Fibroblast of lung (primary cell): ENCODE results near the gene PRDM16. TPM values are rescaled to one million over a fixed set of nuclear protein-coding genes. Genes with fewer than 3 reads are reported as not detected.

Source experiments
- DNase-seq, 2 donors: peaks; one replicate each; pipeline versions ENCODE4 v3.0.0 to v3.0.0-alpha.2; 2010; ENCODE audit warnings: low read depth in 2 of 2
- H2AFZ ChIP-seq: 2 replicates; pipeline ENCODE4 v1.5.1; 2012; ENCODE audit warnings: low read length, control low read depth, inconsistent platforms
- H3K27ac ChIP-seq: 2 replicates; pipeline ENCODE4 v1.5.1; 2011; ENCODE audit warnings: low read length, control low read depth; ENCODE audit not compliant: insufficient read depth
- H3K27me3 ChIP-seq: 2 replicates; pipeline ENCODE4 v1.5.1; 2011; ENCODE audit warnings: mild to moderate bottlenecking, low read length; ENCODE audit not compliant: control insufficient read depth, insufficient read depth
- H3K36me3 ChIP-seq: 2 replicates; pipeline ENCODE4 v1.5.1; 2011; ENCODE audit warnings: low read length; ENCODE audit not compliant: control insufficient read depth, insufficient read depth
- H3K4me1 ChIP-seq: 2 replicates; pipeline ENCODE4 v1.5.1; 2011; ENCODE audit warnings: low read length; ENCODE audit not compliant: control insufficient read depth, insufficient read depth; ENCODE audit errors: extremely low read depth
- H3K4me2 ChIP-seq: 2 replicates; pipeline ENCODE4 v1.5.1; 2011; ENCODE audit warnings: low read length, control low read depth; ENCODE audit not compliant: insufficient read depth; ENCODE audit errors: extremely low read depth
- H3K4me3 ChIP-seq, 4 experiments: fragments of 200-600 bp in 1 of 4; sonication (generic) in 1 of 4; replicated peaks in 1 of 4; 2 replicates each; pipeline ENCODE4 v1.5.1; 2011 to 2016; ENCODE audit warnings: low read length in 4 of 4, low read depth in 3 of 4, mild to moderate bottlenecking in 3 of 4, control low read depth in 2 of 4, inconsistent platforms in 1 of 4, mixed read lengths in 1 of 4; ENCODE audit not compliant: insufficient read depth in 1 of 4; ENCODE audit errors: control extremely low read depth in 1 of 4
- H3K79me2 ChIP-seq: 2 replicates; pipeline ENCODE4 v1.5.1; 2012; ENCODE audit warnings: mild to moderate bottlenecking, low read length, inconsistent platforms; ENCODE audit not compliant: control insufficient read depth, insufficient read depth
- H3K9ac ChIP-seq: 2 replicates; pipeline ENCODE4 v1.5.1; 2011; ENCODE audit warnings: mild to moderate bottlenecking, low read length, control low read depth; ENCODE audit not compliant: insufficient read depth
- H3K9me3 ChIP-seq: 2 replicates; pipeline ENCODE4 v1.5.1; 2012; ENCODE audit warnings: low read depth, low read length; ENCODE audit not compliant: control insufficient read depth, insufficient read depth
- H4K20me1 ChIP-seq: 2 replicates; pipeline ENCODE4 v1.5.1; 2011; ENCODE audit warnings: low read length; ENCODE audit not compliant: control insufficient read depth, insufficient read depth; ENCODE audit errors: extremely low read depth
- CTCF ChIP-seq, 2 donors: IDR thresholded peaks in 1 of 2; conservative IDR thresholded peaks in 1 of 2; 1 replicate in 1 of 2; 2 replicates in 1 of 2; pipeline ENCODE4 v1.5.1; 2011 to 2012; ENCODE audit warnings: low read length in 2 of 2, control low read depth in 1 of 2, inconsistent platforms in 1 of 2, low read depth in 1 of 2, mild to moderate bottlenecking in 1 of 2
- EZH2 ChIP-seq: IDR thresholded peaks from 2 replicates; pipeline ENCODE4 v1.5.1; 2012; ENCODE audit warnings: low read length, control low read depth, mild to moderate bottlenecking; ENCODE audit errors: missing control alignments
- polyA plus RNA-seq, 2 donors: library from polyadenylated mRNA; depleted of rRNA in 1 of 2; stranded (reverse) in 1 of 2; unstranded in 1 of 2; fragments of >200 nt; gene quantifications; 2 replicates each; pipeline ENCODE4 v1.2.1, GENCODE V29; 2011 to 2012; ENCODE audit warnings: missing spikeins in 1 of 2
- total RNA-seq: library from RNA; depleted of rRNA; stranded (reverse); fragments of >200 nt; gene quantifications from 2 replicates; pipeline ENCODE4 v1.2.1, GENCODE V29; 2014

The PRDM16 gene
- total and polyA plus RNA-seq, 2 donors (not counting 1 experiment from before 2014, with no cell fraction given): 0.30 to 1.8 TPM

DNA sequence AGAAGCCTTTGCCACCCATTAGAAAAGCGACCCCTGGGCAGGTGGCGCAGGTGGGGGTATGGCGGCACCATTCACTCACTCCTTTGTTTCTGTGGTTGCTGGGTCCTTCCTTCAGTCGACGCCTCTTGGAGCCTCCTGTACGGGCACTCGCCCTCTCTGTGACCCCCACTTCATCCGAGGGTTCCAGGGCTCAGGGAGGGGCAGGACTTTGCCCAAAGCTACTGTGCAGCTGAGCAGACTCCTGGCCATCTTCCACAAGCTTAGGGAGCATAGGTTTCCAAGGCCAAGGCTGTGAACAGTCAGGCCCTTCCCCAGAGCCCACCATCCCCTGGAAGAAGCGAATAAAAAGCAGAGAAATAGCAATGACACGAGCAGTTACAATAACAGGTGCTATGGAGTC lies 194.8 kb downstream of the PRDM16 start:
- H3K4me3 ChIP-seq: no peak overlapping the region
- no peaks in the 10 kb centered on the region for H4K20me1 ChIP-seq
- H2AFZ ChIP-seq: no peak overlapping the region
- no peak overlapping the region for H3K4me2 ChIP-seq
- H3K27ac ChIP-seq: no peak overlapping the region
- no peak for TF ChIP-seq CTCF (conservative IDR thresholded peaks at IDR 0.05 in 1 of 2, IDR thresholded peaks at IDR 0.05 in 1 of 2; ENCODE audit: low read depth in 1 of 2, low read length in 2 of 2)
- no peak for TF ChIP-seq EZH2
- H3K9ac ChIP-seq: no peak overlapping the region
- no peaks in the 10 kb centered on the region for H3K9me3 ChIP-seq
- DNase-seq: no peak
- no peaks in the 10 kb centered on the region for H3K4me1 ChIP-seq
- no peaks in the 10 kb centered on the region for H3K36me3 ChIP-seq
- H3K79me2 ChIP-seq: no peaks in the 10 kb centered on the region
- H3K27me3 ChIP-seq: no peaks in the 10 kb centered on the region

- no peak for TF ChIP-seq EZH2
- TF ChIP-seq CTCF (conservative IDR thresholded peaks at IDR 0.05 in 1 of 2, IDR thresholded peaks at IDR 0.05 in 1 of 2; ENCODE audit: low read depth in 1 of 2, low read length in 2 of 2): no peak
- Histone ChIP-seq H4K20me1 (no peaks in the 10 kb centered on the region), H3K9ac (no peak overlapping the region), H3K4me1 (no peaks in the 10 kb centered on the region), H3K27me3 (no peaks in the 10 kb centered on the region), H3K4me2 (no peak overlapping the region), H3K9me3 (no peaks in the 10 kb centered on the region), H3K36me3 (no peaks in the 10 kb centered on the region), H3K79me2 (no peaks in the 10 kb centered on the region), H3K4me3 (no peak overlapping the region), H2AFZ (no peak overlapping the region), H3K27ac (no peak overlapping the region)
- DNase-seq: no peak
These were observed 195.5 kb downstream of the PRDM16 start for GRCh38 chr1:3264456-3264855.

GRCh38 chr1:3265835-3266805 lies 197.1 kb downstream of the PRDM16 start:
- no peaks in the 10 kb centered on the region for H3K36me3 ChIP-seq
- no peak overlapping the region for H3K27ac ChIP-seq
- no peaks in the 10 kb centered on the region for H3K4me1 ChIP-seq
- no peaks in the 10 kb centered on the region for H3K79me2 ChIP-seq
- no peak overlapping the region for H3K4me3 ChIP-seq
- no peaks in the 10 kb centered on the region for H3K9me3 ChIP-seq
- H3K9ac ChIP-seq: no peak overlapping the region
- no peak overlapping the region for H2AFZ ChIP-seq
- DNase-seq: no peak
- H3K4me2 ChIP-seq: no peak overlapping the region
- TF ChIP-seq EZH2 (no peak), CTCF (conservative IDR thresholded peaks at IDR 0.05 in 1 of 2, IDR thresholded peaks at IDR 0.05 in 1 of 2; ENCODE audit: low read depth in 1 of 2, low read length in 2 of 2) (no peak)
- H3K27me3 ChIP-seq: no peaks in the 10 kb centered on the region
- no peaks in the 10 kb centered on the region for H4K20me1 ChIP-seq
